Suprapubic skin (tissue), 3 donors: ENCODE data around the gene CCNC.

Experiments used
- CTCF ChIP-seq, 2 donors: fragments of 200-600 bp in 1 of 2; fragments of 450-650 bp in 1 of 2; sonication (generic) in 1 of 2; IDR thresholded peaks; one replicate each; pipeline ENCODE4 v1.5.1; 2016 to 2019; ENCODE audit warnings: antibody characterized with exemption in 2 of 2, mild to moderate bottlenecking in 1 of 2, moderate library complexity in 1 of 2
- POLR2AphosphoS5 ChIP-seq, 3 donors: sonication (generic); formaldehyde crosslinking; IDR thresholded peaks; one replicate each; pipeline ENCODE4 v1.6.1; 2017; ENCODE audit warnings: antibody characterized with exemption in 3 of 3

- TF ChIP-seq CTCF (IDR thresholded peaks at IDR 0.05) (no peak), POLR2AphosphoS5 (IDR thresholded peaks at IDR 0.05) (no peak)
Observed at GRCh38 chr6:99606656-99607415, 38.4 kb upstream of the CCNC start, which contains the start of gene PRDM13.
